HEK293T (cell line): Measurements from ENCODE around the gene ASB14.

ENCODE experiments used
- ARNT ChIP-seq: fragments of 450-650 bp; IDR thresholded peaks from 2 replicates; pipeline ENCODE4 v1.6.1; 2017; ENCODE audit warnings: mild to moderate bottlenecking
- CTBP1 ChIP-seq: fragments of 450-650 bp; IDR thresholded peaks from 2 replicates; pipeline ENCODE4 v1.6.1; 2016; ENCODE audit warnings: borderline replicate concordance
- ELF4 ChIP-seq: fragments of 450-650 bp; IDR thresholded peaks from 2 replicates; pipeline ENCODE4 v1.6.1; 2017; ENCODE audit warnings: antibody characterized with exemption
- FOXM1 ChIP-seq: fragments of 450-650 bp; IDR thresholded peaks from 2 replicates; pipeline ENCODE4 v1.6.1; 2017; ENCODE audit warnings: mild to moderate bottlenecking, borderline replicate concordance
- L3MBTL2 ChIP-seq: fragments of 450-650 bp; conservative IDR thresholded peaks from 2 replicates; pipeline ENCODE4 v1.6.1; 2016; ENCODE audit warnings: mild to moderate bottlenecking
- LEF1 ChIP-seq: fragments of 450-650 bp; IDR thresholded peaks from 2 replicates; pipeline ENCODE4 v1.6.1; 2017; ENCODE audit warnings: mild to moderate bottlenecking, borderline replicate concordance
- SP1 ChIP-seq: fragments of 450-650 bp; IDR thresholded peaks from 2 replicates; pipeline ENCODE4 v1.6.1; 2017
- SUZ12 ChIP-seq: fragments of 450-650 bp; IDR thresholded peaks from 2 replicates; pipeline ENCODE4 v1.6.1; 2016; ENCODE audit warnings: mild to moderate bottlenecking
- TARDBP ChIP-seq: fragments of 450-650 bp; IDR thresholded peaks from 2 replicates; pipeline ENCODE4 v1.6.1; 2016

DNA sequence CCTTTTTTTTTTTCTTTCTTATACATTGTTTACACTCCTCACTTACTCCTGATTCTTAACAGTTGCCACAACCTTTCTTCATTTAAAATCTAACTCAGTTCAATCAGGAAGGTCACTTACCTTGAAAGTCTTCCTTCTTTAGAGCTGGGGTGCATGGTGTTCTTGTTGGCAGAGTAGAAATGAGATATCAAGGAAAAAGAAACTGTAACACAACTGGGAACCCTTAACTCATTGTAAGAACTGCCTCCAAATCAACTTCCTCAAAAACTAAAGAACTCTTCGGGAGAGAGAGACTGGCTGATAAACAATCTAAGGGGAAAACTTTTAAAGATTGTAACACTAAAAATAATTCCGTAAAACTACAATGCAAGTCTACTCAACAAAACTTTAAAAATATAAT, 66.3 kb downstream of the ASB14 start:
- TF ChIP-seq SUZ12 (no peak), L3MBTL2 (no peak), TARDBP (no peak), CTBP1 (no peak), FOXM1 (no peak), ELF4 (no peak), LEF1 (no peak), SP1 (no peak), ARNT (no peak)
